Keratinocyte (primary cell): ENCODE measurements around the gene KBTBD6. TPM values are rescaled to one million over a fixed set of nuclear protein-coding genes. Genes with fewer than 3 reads are reported as not detected.

Experiments used
- DNase-seq: peaks from one replicate; pipeline ENCODE4 v3.0.0-alpha.2; 2011; ENCODE audit warnings: low read depth, missing footprints, low spot score
- FAIRE-seq: peaks from 2 replicates; lab custom pipeline; 2011; peaks lifted over from hg19 to GRCh38; lab: Jason Lieb, UNC
- H2AFZ ChIP-seq: 2 replicates; pipeline ENCODE4 v1.6.0; 2012; ENCODE audit warnings: low read length, control low read depth, inconsistent platforms; ENCODE audit not compliant: control insufficient read depth
- H3K27ac ChIP-seq: 2 replicates; pipeline ENCODE4 v1.5.1; 2011; ENCODE audit warnings: low read length; ENCODE audit not compliant: control insufficient read depth, insufficient read depth
- H3K27me3 ChIP-seq: 3 replicates; pipeline ENCODE4 v1.6.0; 2011; ENCODE audit warnings: low read length; ENCODE audit not compliant: control insufficient read depth, insufficient read depth; ENCODE audit errors: extremely low read depth
- H3K36me3 ChIP-seq, 2 experiments: 2 replicates in 1 of 2; 3 replicates in 1 of 2; pipeline ENCODE4 v1.5.1; 2011; ENCODE audit warnings: low read length in 2 of 2, mild to moderate bottlenecking in 1 of 2; ENCODE audit not compliant: control insufficient read depth in 2 of 2, insufficient read depth in 2 of 2; ENCODE audit errors: extremely low read depth in 1 of 2
- H3K4me1 ChIP-seq: 3 replicates; pipeline ENCODE4 v1.5.1; 2011; ENCODE audit warnings: low read length; ENCODE audit not compliant: control insufficient read depth, insufficient read depth; ENCODE audit errors: extremely low read depth
- H3K4me2 ChIP-seq: 3 replicates; pipeline ENCODE4 v1.6.0; 2011; ENCODE audit warnings: low read depth, low read length; ENCODE audit not compliant: control insufficient read depth, insufficient read depth; ENCODE audit errors: extremely low read depth
- H3K4me3 ChIP-seq, 3 experiments: fragments of 200-600 bp in 1 of 3; sonication (generic) in 1 of 3; 2 replicates in 2 of 3; 3 replicates in 1 of 3; pipeline ENCODE4 v1.5.1; 2011 to 2016; ENCODE audit warnings: low read length in 3 of 3, mild to moderate bottlenecking in 3 of 3, control low read depth in 2 of 3, inconsistent platforms in 1 of 3, low read depth in 1 of 3, mixed read lengths in 1 of 3, mixed run types in 1 of 3, moderate library complexity in 1 of 3; ENCODE audit not compliant: control insufficient read depth in 2 of 3, insufficient read depth in 2 of 3; ENCODE audit errors: extremely low read depth in 1 of 3
- H3K79me2 ChIP-seq: 2 replicates; pipeline ENCODE4 v1.6.0; 2012; ENCODE audit warnings: low read length; ENCODE audit not compliant: control insufficient read depth, insufficient read depth
- H3K9ac ChIP-seq: 3 replicates; pipeline ENCODE4 v1.6.0; 2011; ENCODE audit warnings: low read length; ENCODE audit not compliant: control insufficient read depth, insufficient read depth; ENCODE audit errors: extremely low read depth
- H3K9me1 ChIP-seq: 3 replicates; pipeline ENCODE4 v1.6.0; 2011; ENCODE audit warnings: low read length; ENCODE audit not compliant: control insufficient read depth, insufficient read depth; ENCODE audit errors: extremely low read depth
- H3K9me3 ChIP-seq: 2 replicates; pipeline ENCODE4 v1.5.1; 2012; ENCODE audit warnings: low read depth, low read length; ENCODE audit not compliant: control insufficient read depth
- H4K20me1 ChIP-seq: 3 replicates; pipeline ENCODE4 v1.6.0; 2011; ENCODE audit warnings: low read length; ENCODE audit not compliant: control insufficient read depth, insufficient read depth; ENCODE audit errors: extremely low read depth
- EZH2 ChIP-seq: IDR thresholded peaks from one replicate; pipeline ENCODE4 v1.6.1; 2012; ENCODE audit warnings: inconsistent platforms, mild to moderate bottlenecking, low read length, moderate library complexity
- dilution Hi-C: fragments of 300-500 bp; cut with MboI; formaldehyde crosslinking; loops from one replicate; pipeline ENCODE4 v1.7.0; 2020; ENCODE audit warnings: low sequenced_read_pairs; ENCODE audit not compliant: extremely low pct_ligation_motif_present
- polyA plus RNA-seq, 5 experiments: library from polyadenylated mRNA; depleted of rRNA in 3 of 5; stranded (reverse) in 3 of 5; stranded (forward) in 1 of 5; unstranded in 1 of 5; fragments of >200 nt; gene quantifications; 1 replicate in 1 of 5; 2 replicates in 3 of 5; 3 replicates in 1 of 5; pipeline versions ENCODE4 v1.2.1 to v1.2.3, GENCODE V29; 2011 to 2012; ENCODE audit warnings: missing spikeins in 2 of 5, low read depth in 1 of 5, low replicate concordance in 1 of 5
- TF ChIP-seq, protein P1 (sequence below), 3 experiments: IDR thresholded peaks in 1 of 3; conservative IDR thresholded peaks in 1 of 3; optimal IDR thresholded peaks in 1 of 3; 2 replicates in 2 of 3; 3 replicates in 1 of 3; pipeline versions ENCODE3 to v1.5.1; 2011; ENCODE audit warnings: low read length in 3 of 3, mild to moderate bottlenecking in 3 of 3, moderate library complexity in 2 of 3, control low read depth in 1 of 3, inconsistent platforms in 1 of 3; ENCODE audit not compliant: insufficient read depth in 2 of 3; ENCODE audit errors: extremely low read depth in 1 of 3

The KBTBD6 gene
- polyA plus RNA-seq, 1 donor (not counting 4 experiments of a cell fraction or from before 2014, with no cell fraction given) = 4.9 TPM

DNA sequence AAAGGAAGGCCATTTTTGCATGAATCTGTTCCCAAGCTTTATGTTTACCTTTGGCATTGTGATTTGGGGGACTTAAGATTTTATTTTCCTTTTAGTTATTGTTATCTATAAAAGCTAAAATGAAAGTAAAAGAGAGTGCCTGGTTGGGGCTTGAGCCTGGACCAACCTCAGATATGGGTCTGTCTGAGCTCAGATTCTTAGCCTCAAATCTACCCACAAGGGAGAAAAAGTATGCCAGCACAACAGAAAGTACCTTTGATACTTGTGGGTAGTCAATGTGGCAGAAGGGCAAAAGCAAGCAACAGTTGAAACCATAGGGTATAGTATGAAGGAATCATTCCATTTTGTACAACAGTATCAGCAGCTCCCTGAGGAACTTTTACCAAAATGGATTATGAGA is 26.6 kb upstream of the KBTBD6 start:
- Histone ChIP-seq H3K9me1 (no peaks in the 10 kb centered on the region), H4K20me1 (no peaks in the 10 kb centered on the region), H2AFZ (no peak overlapping the region), H3K79me2 (no peaks in the 10 kb centered on the region), H3K36me3 (no peaks in the 10 kb centered on the region), H3K27me3 (no peaks in the 10 kb centered on the region), H3K9me3 (no peaks in the 10 kb centered on the region), H3K27ac (no peak overlapping the region), H3K4me3 (no peak overlapping the region), H3K4me2 (no peak overlapping the region), H3K4me1 (no peaks in the 10 kb centered on the region), H3K9ac (no peak overlapping the region)
- dilution Hi-C loops = no loop called here
- DNase-seq (no peak), FAIRE-seq (no peak)
- TF ChIP-seq EZH2 = no peak

DNA sequence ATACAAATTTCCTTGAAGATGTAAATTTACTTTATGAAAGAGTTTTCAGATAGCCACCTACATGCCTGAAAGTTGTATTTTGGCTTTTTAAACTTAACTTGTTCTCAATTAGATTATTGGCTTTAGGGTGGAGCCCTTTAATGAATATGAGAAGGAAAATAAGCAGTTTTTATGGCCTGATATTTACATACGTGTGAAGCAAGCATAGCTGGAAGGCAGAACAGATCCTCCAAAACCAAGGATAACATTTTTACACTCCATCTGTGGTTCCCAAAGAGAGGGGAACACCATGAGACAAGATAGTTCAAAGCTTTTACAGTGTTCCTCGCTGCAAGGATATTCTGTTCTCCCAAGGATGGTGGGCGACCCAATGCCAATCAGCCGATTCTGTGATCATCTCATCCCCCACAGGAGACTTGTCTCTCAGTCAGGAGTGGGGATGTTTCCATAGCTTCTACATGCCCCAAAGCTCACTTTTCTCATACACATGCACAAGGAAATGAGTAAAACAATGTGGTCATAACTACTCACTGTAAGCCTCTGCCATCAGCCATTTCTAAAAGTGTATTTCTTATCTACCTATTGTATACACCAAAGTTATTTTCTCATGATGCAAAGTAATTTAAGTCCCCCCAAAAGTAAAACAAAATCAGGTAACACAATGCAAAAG is 24.6 kb upstream of the KBTBD6 start:
- H3K9me1 ChIP-seq = no peaks in the 10 kb centered on the region
- H3K27ac ChIP-seq = no peak overlapping the region
- dilution Hi-C loops = no loop called here
- H3K4me1 ChIP-seq = no peaks in the 10 kb centered on the region
- H3K9me3 ChIP-seq = peaks cover under 1% of the 10 kb centered on the region
- DNase-seq (no peak), FAIRE-seq (no peak)
- H3K4me3 ChIP-seq = no peak overlapping the region
- H3K27me3 ChIP-seq = no peaks in the 10 kb centered on the region
- no peak overlapping the region for H3K4me2 ChIP-seq
- TF ChIP-seq EZH2 = no peak
- TF ChIP-seq, protein P1, sequence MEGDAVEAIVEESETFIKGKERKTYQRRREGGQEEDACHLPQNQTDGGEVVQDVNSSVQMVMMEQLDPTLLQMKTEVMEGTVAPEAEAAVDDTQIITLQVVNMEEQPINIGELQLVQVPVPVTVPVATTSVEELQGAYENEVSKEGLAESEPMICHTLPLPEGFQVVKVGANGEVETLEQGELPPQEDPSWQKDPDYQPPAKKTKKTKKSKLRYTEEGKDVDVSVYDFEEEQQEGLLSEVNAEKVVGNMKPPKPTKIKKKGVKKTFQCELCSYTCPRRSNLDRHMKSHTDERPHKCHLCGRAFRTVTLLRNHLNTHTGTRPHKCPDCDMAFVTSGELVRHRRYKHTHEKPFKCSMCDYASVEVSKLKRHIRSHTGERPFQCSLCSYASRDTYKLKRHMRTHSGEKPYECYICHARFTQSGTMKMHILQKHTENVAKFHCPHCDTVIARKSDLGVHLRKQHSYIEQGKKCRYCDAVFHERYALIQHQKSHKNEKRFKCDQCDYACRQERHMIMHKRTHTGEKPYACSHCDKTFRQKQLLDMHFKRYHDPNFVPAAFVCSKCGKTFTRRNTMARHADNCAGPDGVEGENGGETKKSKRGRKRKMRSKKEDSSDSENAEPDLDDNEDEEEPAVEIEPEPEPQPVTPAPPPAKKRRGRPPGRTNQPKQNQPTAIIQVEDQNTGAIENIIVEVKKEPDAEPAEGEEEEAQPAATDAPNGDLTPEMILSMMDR (optimal IDR thresholded peaks at IDR 0.05 in 1 of 3, IDR thresholded peaks at IDR 0.05 in 1 of 3, conservative IDR thresholded peaks at IDR 0.05 in 1 of 3; ENCODE audit: extremely low read depth in 1 of 3, insufficient read depth in 2 of 3, low read length in 3 of 3) = no peak
- no peaks in the 10 kb centered on the region for H3K36me3 ChIP-seq
- no peak overlapping the region for H3K9ac ChIP-seq
- no peak overlapping the region for H2AFZ ChIP-seq
- H3K79me2 ChIP-seq = no peaks in the 10 kb centered on the region
- no peaks in the 10 kb centered on the region for H4K20me1 ChIP-seq

- Histone ChIP-seq H4K20me1 (no peaks in the 10 kb centered on the region), H3K9me1 (no peaks in the 10 kb centered on the region), H3K9ac (no peak overlapping the region), H3K9me3 (peaks cover 3% of the 10 kb centered on the region), H3K4me1 (no peaks in the 10 kb centered on the region), H3K27ac (no peak overlapping the region), H3K4me3 (no peak overlapping the region), H3K27me3 (no peaks in the 10 kb centered on the region), H3K4me2 (no peak overlapping the region), H3K79me2 (no peaks in the 10 kb centered on the region), H3K36me3 (no peaks in the 10 kb centered on the region), H2AFZ (no peak overlapping the region)
- FAIRE-seq (no peak), DNase-seq (no peak)
- TF ChIP-seq EZH2 = no peak
- TF ChIP-seq, protein P1 (optimal IDR thresholded peaks at IDR 0.05 in 1 of 3, IDR thresholded peaks at IDR 0.05 in 1 of 3, conservative IDR thresholded peaks at IDR 0.05 in 1 of 3; ENCODE audit: extremely low read depth in 1 of 3, insufficient read depth in 2 of 3, low read length in 3 of 3) = no peak
- dilution Hi-C loops = no loop called here
Observed at GRCh38 chr13:41156620-41157019, 24.0 kb upstream of the KBTBD6 start.
